GM18951 (cell line): ENCODE data around the gene LAMC3.

Experiments used
- POLR2A ChIP-seq: IDR thresholded peaks from 4 replicates; pipeline ENCODE4 v1.6.1; 2011; ENCODE audit warnings: mild to moderate bottlenecking; ENCODE audit not compliant: insufficient read length, insufficient read depth; ENCODE audit errors: extremely low read depth
- in situ Hi-C: fragments of 300-500 bp; cut with MboI; formaldehyde crosslinking; loops from one replicate; pipeline ENCODE4 v1.12.0; 2022; ENCODE audit warnings: low sequenced_read_pairs, mixed read lengths, inconsistent platforms; ENCODE audit not compliant: unreplicated experiment

Gene LAMC3

GRCh38 chr9:131049829-131050715, 41.1 kb downstream of the LAMC3 start:
- no peak for TF ChIP-seq POLR2A
- in situ Hi-C loops: no loop called here

- no peak for TF ChIP-seq POLR2A
- in situ Hi-C loops: no loop called here
Measured at GRCh38 chr9:131050831-131051230, 41.9 kb downstream of the LAMC3 start.

GRCh38 chr9:131051592-131052517, 42.9 kb downstream of the LAMC3 start:
- in situ Hi-C loops: no loop called here

GRCh38 chr9:131053896-131054295, 44.9 kb downstream of the LAMC3 start:
- TF ChIP-seq POLR2A: no peak
- in situ Hi-C loops: no loop called here

More at GRCh38 chr9:131051592-131052517, 42.9 kb downstream of the LAMC3 start:
- no peak for TF ChIP-seq POLR2A

GRCh38 chr9:131056781-131057506, 48.0 kb downstream of the LAMC3 start:
- in situ Hi-C loops: no loop called here
- no peak for TF ChIP-seq POLR2A

GRCh38 chr9:131060900-131061630, 52.1 kb downstream of the LAMC3 start:
- in situ Hi-C loops: loop anchor here (10.0 kb wide), 1 partner anchor 274 kb away; no protein-coding TSS in a partner anchor
- TF ChIP-seq POLR2A: no peak

- in situ Hi-C loops: loop anchor here (10.0 kb wide), 1 partner anchor 272 kb away; no protein-coding TSS in a partner anchor
Measured at GRCh38 chr9:131062969-131063368, 54.0 kb downstream of the LAMC3 start.

GRCh38 chr9:131065599-131065998, 56.6 kb downstream of the LAMC3 start:
- TF ChIP-seq POLR2A: no peak
- in situ Hi-C loops: loop anchor here (10.0 kb wide), 1 partner anchor 269 kb away; no protein-coding TSS in a partner anchor

More at GRCh38 chr9:131062969-131063368, 54.0 kb downstream of the LAMC3 start:
- TF ChIP-seq POLR2A: no peak

- TF ChIP-seq POLR2A: no peak
- in situ Hi-C loops: loop anchor here (10.0 kb wide), 1 partner anchor 267 kb away; no protein-coding TSS in a partner anchor
Measured at GRCh38 chr9:131067625-131068024, 58.7 kb downstream of the LAMC3 start.

GRCh38 chr9:131068076-131068816, 59.3 kb downstream of the LAMC3 start:
- TF ChIP-seq POLR2A: no peak
- in situ Hi-C loops: loop anchor here (10.0 kb wide), 1 partner anchor 267 kb away; no protein-coding TSS in a partner anchor

- in situ Hi-C loops: loop anchor here (10.0 kb wide), 1 partner anchor 265 kb away; no protein-coding TSS in a partner anchor
- TF ChIP-seq POLR2A: no peak
Measured at GRCh38 chr9:131069699-131070098, 60.7 kb downstream of the LAMC3 start.
